AG09319 (cell line): ENCODE measurements around the gene MYMX.

Source experiments
- DNase-seq: peaks from one replicate; pipeline ENCODE4 v3.0.0-alpha.2; 2010; ENCODE audit warnings: low read depth; ENCODE audit errors: extremely low read depth
- CTCF ChIP-seq: IDR thresholded peaks from 2 replicates; pipeline ENCODE4 v1.5.1; 2011; ENCODE audit warnings: low read depth, mild to moderate bottlenecking, inconsistent platforms, low read length, moderate library complexity

MYMX gene

GRCh38 chr6:44260451-44261297 lies 43.9 kb downstream of the MYMX start:
- no peak for DNase-seq
- TF ChIP-seq CTCF, result no peak

GRCh38 chr6:44261581-44261980 lies 44.9 kb downstream of the MYMX start:
- DNase-seq, result no peak
- no peak for TF ChIP-seq CTCF

GRCh38 chr6:44262467-44263353 lies 46.0 kb downstream of the MYMX start:
- no peak for DNase-seq
- no peak for TF ChIP-seq CTCF

GRCh38 chr6:44263354-44264100 lies 46.8 kb downstream of the MYMX start:
- no peak for TF ChIP-seq CTCF

GRCh38 chr6:44264154-44265006 lies 47.7 kb downstream of the MYMX start:
- TF ChIP-seq CTCF, result no peak
- DNase-seq, result no peak

More at GRCh38 chr6:44263354-44264100, 46.8 kb downstream of the MYMX start:
- DNase-seq, result no peak

GRCh38 chr6:44265007-44265721 lies 48.4 kb downstream of the MYMX start, which contains the start of gene NFKBIE:
TSS of gene NFKBIE (minus strand) at chr6:44265551. CDS start at chr6:44265346, 205 bp downstream.
- TF ChIP-seq CTCF, result peak; percentile 38

More at GRCh38 chr6:44265007-44265721, 48.4 kb downstream of the MYMX start, which contains the start of gene NFKBIE:
- peak; percentile 76 for DNase-seq
